SK-N-SH (cell line): ENCODE measurements around the gene PER1.

Experiments
- CTCF ChIP-seq: fragments of 200-600 bp; sonication (generic); IDR thresholded peaks from 2 replicates; pipeline ENCODE4 v1.6.1; 2017; ENCODE audit warnings: antibody characterized with exemption, mild to moderate bottlenecking, moderate library complexity
- EP300 ChIP-seq, 2 experiments: IDR thresholded peaks; 2 replicates each; pipeline versions ENCODE4 v1.4.0 to v1.6.1; 2012; ENCODE audit warnings: borderline replicate concordance in 1 of 2, low read depth in 1 of 2, low read length in 1 of 2
- EZH2phosphoT487 ChIP-seq: fragments of 200-600 bp; sonication (generic); IDR thresholded peaks from 2 replicates; pipeline ENCODE4 v1.6.1; 2017; ENCODE audit warnings: low read depth, mixed run types, mild to moderate bottlenecking, antibody characterized with exemption, moderate library complexity, borderline replicate concordance
- FOXJ3 ChIP-seq: sonication (generic); formaldehyde crosslinking; IDR thresholded peaks from 2 replicates; pipeline ENCODE4 v1.5.1; 2020; ENCODE audit warnings: mild to moderate bottlenecking, missing genetic modification reagents
- FOXM1 ChIP-seq: IDR thresholded peaks from 2 replicates; pipeline ENCODE4 v1.4.0; 2012; ENCODE audit warnings: low read depth, mild to moderate bottlenecking
- GABPA ChIP-seq: IDR thresholded peaks from 2 replicates; pipeline ENCODE4 v1.4.0; 2012; ENCODE audit warnings: low read depth, mild to moderate bottlenecking
- GATA2 ChIP-seq: sonication (generic); formaldehyde crosslinking; IDR thresholded peaks from 2 replicates; pipeline ENCODE4 v1.5.0; 2020; ENCODE audit warnings: mild to moderate bottlenecking, missing genetic modification reagents
- MAX ChIP-seq: IDR thresholded peaks from 2 replicates; pipeline ENCODE4 v1.4.0; 2012; ENCODE audit warnings: low read depth
- MEF2A ChIP-seq: IDR thresholded peaks from 2 replicates; pipeline ENCODE4 v1.4.0; 2012; ENCODE audit warnings: low read depth, borderline replicate concordance
- POLR2AphosphoS5 ChIP-seq: IDR thresholded peaks from 2 replicates; pipeline ENCODE4 v1.6.1; 2012; ENCODE audit warnings: low read depth, low read length
- RCOR1 ChIP-seq: fragments of 150-350 bp; IDR thresholded peaks from 2 replicates; pipeline ENCODE4 v1.6.1; 2017; ENCODE audit warnings: antibody characterized with exemption, low read length
- RFX5 ChIP-seq: IDR thresholded peaks from 2 replicates; pipeline ENCODE4 v1.6.1; 2012; ENCODE audit warnings: mild to moderate bottlenecking, improper control_type of control experiment, low read length
- SMC3 ChIP-seq: IDR thresholded peaks from 2 replicates; pipeline ENCODE4 v1.6.1; 2012; ENCODE audit warnings: low read depth, low read length, improper control_type of control experiment
- TCF12 ChIP-seq: IDR thresholded peaks from 2 replicates; pipeline ENCODE4 v1.4.0; 2012

- TF ChIP-seq FOXJ3 (CRISPR knock-in tag): no peak
- no peak for TF ChIP-seq EP300 (IDR thresholded peaks at IDR 0.05; ENCODE audit: borderline replicate concordance in 1 of 2, low read depth in 1 of 2, low read length in 1 of 2)
- no peak for TF ChIP-seq RFX5
- TF ChIP-seq FOXM1: no peak
- TF ChIP-seq CTCF: no peak
- TF ChIP-seq SMC3: no peak
- TF ChIP-seq MEF2A: no peak
- TF ChIP-seq TCF12: no peak
- no peak for TF ChIP-seq RCOR1
- no peak for TF ChIP-seq POLR2AphosphoS5
- TF ChIP-seq MAX: no peak
- no peak for TF ChIP-seq EZH2phosphoT487
- no peak for TF ChIP-seq GABPA
- TF ChIP-seq GATA2: no peak
Measured at GRCh38 chr17:8095361-8095760, 56.8 kb downstream of the PER1 start.
